ENCODE measurements around the gene IGIP.

Gene IGIP

GRCh38 chr5:140111859-140112551 is 13.7 kb upstream of the IGIP start:
- no peak for DNase-seq

GRCh38 chr5:140112685-140113179 is 13.0 kb upstream of the IGIP start:
- peak; percentile 11 for DNase-seq

- DNase-seq: peak; percentile 10
Measured at GRCh38 chr5:140113180-140113698, 12.5 kb upstream of the IGIP start.

GRCh38 chr5:140113699-140114263 is 12.0 kb upstream of the IGIP start, which contains the start of gene PURA:
PURA (plus strand) TSS chr5:140114109; CDS start chr5:140114182, 73 bp downstream.
- DNase-seq: peak; percentile 96

GRCh38 chr5:140114341-140115185 is 11.2 kb upstream of the IGIP start:
- DNase-seq: peak; percentile 33

- DNase-seq: no peak
Measured at GRCh38 chr5:140115186-140115500, 10.6 kb upstream of the IGIP start.

GRCh38 chr5:140116716-140117115 is 9.0 kb upstream of the IGIP start:
- DNase-seq: no peak

GRCh38 chr5:140117523-140117922 is 8.2 kb upstream of the IGIP start:
- no peak for DNase-seq

GRCh38 chr5:140118302-140118936 is 7.3 kb upstream of the IGIP start:
- DNase-seq: no peak

- DNase-seq: no peak
Measured at GRCh38 chr5:140126315-140127012, 727 bp downstream of the IGIP start.

- no peak for DNase-seq
Measured at GRCh38 chr5:140128376-140128775, 2.6 kb downstream of the IGIP start.

GRCh38 chr5:140130949-140131733 is 5.4 kb downstream of the IGIP start:
- no peak for DNase-seq

GRCh38 chr5:140131967-140132409 is 6.3 kb downstream of the IGIP start:
- DNase-seq: peak; percentile 23

GRCh38 chr5:140133514-140134167 is 7.9 kb downstream of the IGIP start:
- DNase-seq: no peak

GRCh38 chr5:140134277-140134935 is 8.7 kb downstream of the IGIP start:
- no peak for DNase-seq

- no peak for DNase-seq
Measured at GRCh38 chr5:140135127-140135526, 9.4 kb downstream of the IGIP start.

- DNase-seq: no peak
Measured at GRCh38 chr5:140136624-140137023, 10.9 kb downstream of the IGIP start.

GRCh38 chr5:140140435-140140834 is 14.7 kb downstream of the IGIP start:
- no peak for DNase-seq

- no peak for DNase-seq
Measured at GRCh38 chr5:140141241-140141640, 15.5 kb downstream of the IGIP start.

GRCh38 chr5:140142246-140142645 is 16.5 kb downstream of the IGIP start:
- no peak for DNase-seq
